Measurements from ENCODE around the gene LRFN2.
A peak's percentile ranks its signal among the peaks of the same experiment; 100 is the strongest.

The LRFN2 gene

DNA sequence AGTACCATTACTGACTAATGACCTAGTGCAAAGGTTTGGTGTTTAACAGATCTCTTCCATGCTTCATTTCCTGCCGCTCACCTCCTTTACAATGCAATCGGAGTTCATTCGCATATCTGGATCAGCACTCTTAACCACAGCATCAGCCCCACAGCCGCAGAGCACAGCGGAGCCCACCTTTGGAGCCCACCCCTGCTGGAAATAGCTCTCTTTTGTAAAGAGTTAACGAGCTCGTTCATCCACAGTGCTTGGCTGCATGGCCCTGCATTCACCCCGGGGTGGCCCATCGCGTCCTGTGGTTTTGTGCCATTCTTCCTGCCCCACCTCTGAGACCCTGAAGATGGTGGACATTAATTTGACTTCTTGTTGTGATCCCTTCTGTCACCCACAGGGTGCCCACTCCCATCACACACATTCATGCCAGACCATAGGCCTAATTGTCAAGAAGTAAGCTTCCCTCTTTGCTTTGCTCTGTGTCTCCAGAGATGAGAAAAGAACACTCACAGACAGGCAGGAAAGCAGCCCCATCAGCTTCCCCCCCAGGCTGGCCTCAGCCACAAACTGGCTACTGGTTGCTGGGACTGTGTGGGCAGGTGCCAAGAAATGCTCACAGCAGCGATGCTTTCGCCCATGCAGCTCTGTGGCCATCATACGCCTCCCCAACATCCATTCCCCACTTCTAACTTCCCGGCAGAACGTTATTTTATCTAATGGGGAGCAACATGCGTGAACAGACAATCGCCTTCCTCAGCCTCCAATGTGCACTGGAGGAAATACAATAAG is 167.0 kb downstream of the LRFN2 start:
- peak; percentile 88 for DNase-seq (ENCODE audit: low read depth, low spot score)
- peak overlapping the region; percentile 20 for H3K4me3 ChIP-seq (ENCODE audit: low read length)

- DNase-seq (ENCODE audit: low read depth, low spot score): no peak
Measured at GRCh38 chr6:40419377-40419776, 167.8 kb downstream of the LRFN2 start.

DNA sequence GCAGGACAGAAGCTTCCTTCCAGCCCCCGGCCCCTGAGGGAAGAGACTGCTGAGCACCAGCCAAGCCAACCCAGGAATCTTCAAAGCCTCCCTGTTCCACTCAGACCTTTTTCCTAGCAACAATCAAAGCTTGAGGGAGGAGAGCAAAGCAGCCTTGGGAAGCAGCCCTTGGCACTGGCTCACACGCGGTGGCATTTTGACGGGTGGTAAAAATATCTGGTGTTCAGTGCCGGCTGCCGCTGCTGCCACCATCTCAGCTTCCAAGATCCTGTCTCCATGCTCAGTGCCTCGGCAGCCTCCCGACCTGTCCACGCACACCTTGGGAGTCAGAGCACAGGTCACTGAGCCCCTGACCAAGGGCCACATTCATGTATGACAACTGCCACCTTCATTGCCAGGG is 170.1 kb downstream of the LRFN2 start:
- DNase-seq (ENCODE audit: low read depth, low spot score): no peak
- no peak overlapping the region for H3K4me3 ChIP-seq (ENCODE audit: low read length)

More at GRCh38 chr6:40419377-40419776, 167.8 kb downstream of the LRFN2 start:
- peak overlapping the region; percentile 5; the same call in 1 of the 2 replicates for H3K4me3 ChIP-seq (ENCODE audit: low read length)

GRCh38 chr6:40414617-40415016 is 172.5 kb downstream of the LRFN2 start:
- no peak overlapping the region for H3K4me3 ChIP-seq (ENCODE audit: low read length)
- DNase-seq (ENCODE audit: low read depth, low spot score): no peak

GRCh38 chr6:40413239-40413638 is 173.9 kb downstream of the LRFN2 start:
- H3K4me3 ChIP-seq (ENCODE audit: low read length): no peak overlapping the region
- DNase-seq (ENCODE audit: low read depth, low spot score): no peak

DNA sequence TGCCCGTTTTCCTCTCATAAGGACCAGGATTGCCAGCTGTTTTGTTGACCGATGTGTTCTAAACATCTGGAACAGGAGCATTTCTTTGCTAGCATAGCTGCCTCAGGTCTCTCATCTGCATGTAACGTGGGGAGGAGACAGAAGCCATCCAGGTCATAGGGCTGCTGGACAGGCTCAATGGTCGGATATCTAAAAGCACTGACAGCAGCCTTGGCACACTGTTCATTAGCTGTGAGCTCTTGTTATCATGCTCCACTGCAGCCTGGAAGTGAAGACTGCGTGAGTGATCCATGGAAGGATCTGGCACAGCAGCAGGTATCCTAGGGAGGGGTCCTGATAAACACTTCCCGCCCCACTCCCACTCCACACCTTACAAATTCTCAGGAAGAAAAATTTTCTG is 175.3 kb downstream of the LRFN2 start:
- no peak for DNase-seq (ENCODE audit: low read depth, low spot score)

DNA sequence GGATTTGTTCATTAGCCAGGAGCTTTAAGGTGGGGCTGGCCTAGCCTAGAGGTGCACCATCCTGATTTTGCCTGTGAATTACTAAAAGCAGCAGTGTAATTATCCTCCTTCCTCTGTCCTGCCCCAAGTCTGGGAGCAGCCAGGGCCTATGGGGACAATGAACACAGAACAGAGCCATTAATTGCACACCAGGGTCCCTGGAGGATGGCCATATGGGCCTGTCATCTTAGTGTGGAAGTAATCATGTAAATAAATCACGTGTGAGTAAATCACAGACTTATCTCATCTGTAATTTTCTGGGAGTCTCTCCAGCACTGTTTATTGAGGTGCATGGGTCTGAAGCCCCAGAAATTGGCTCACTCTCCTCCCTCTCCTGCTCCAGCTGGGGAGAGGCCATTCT is 176.3 kb downstream of the LRFN2 start:
- no peak for DNase-seq (ENCODE audit: low read depth, low spot score)

More for the DNA sequence above, 175.3 kb downstream of the LRFN2 start:
- no peak overlapping the region for H3K4me3 ChIP-seq (ENCODE audit: low read length)

DNA sequence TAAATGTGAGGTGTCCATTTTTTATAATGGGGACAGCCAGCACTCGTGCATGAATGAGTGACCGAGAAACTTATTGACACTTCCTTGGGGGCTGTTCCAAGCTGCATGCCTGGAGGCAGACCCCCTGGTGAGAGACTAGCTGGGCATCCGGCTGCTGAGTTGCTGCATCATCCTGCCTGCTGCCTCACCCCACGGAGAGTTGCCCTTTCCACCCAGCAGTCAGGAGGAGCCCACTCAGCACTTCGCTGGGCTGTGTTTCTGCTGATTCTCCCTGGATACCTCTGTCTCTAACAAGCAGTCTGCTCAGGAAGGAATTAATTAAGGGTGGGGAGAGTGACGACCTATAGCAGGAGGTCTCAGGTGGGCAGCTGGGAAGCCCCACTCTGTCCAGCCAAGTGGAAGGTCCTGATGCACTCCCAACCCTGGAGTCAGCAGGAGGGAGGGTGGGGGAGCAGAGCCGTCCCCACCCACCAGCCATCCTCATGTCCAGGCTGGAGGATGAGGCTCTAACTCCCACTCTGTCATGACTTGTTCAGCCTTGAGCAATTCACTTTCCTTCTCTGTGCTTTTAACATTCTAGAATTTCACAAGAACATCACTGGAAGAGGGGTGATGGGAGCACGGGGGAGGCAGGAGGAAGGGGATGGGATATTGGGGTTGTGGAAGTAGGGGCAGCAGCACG is 177.3 kb downstream of the LRFN2 start:
- H3K4me3 ChIP-seq (ENCODE audit: low read length): no peak overlapping the region
- no peak for DNase-seq (ENCODE audit: low read depth, low spot score)

More for the DNA sequence above, 176.3 kb downstream of the LRFN2 start:
- H3K4me3 ChIP-seq (ENCODE audit: low read length): no peak overlapping the region

DNA sequence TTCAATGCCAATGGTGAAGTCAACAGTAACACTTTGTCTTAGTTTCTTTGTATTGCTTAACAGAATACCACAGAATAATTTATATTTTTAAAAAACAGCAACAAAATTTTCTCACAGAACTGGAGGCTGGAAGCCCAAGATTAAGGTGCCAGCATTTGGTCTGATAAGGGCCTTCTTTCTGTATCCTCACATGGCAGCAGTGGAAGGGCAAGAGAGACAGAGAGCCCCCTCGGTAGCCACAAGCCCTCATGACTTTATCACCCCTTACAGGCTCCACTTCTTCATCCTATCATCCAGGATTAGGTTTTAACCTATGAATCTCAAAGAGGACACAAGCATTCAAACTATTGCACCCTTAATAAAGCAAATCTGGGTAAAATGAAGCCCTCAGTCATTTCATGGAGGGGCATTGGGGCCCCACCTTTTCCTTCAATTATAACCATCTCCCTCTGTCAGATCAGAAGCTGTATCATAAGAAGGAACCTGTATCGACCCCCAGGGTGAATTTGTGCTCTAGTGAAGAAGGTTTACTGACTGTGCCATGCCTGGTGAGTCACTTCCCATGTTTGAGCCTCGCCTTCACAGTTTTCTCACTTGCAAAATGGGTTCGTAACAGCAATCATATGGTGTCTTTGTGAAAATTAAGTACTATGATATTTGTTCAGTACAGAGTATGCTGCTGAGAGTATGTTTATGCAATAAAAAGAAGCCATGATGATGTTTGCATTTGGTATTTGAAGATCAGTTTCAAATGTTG is 178.2 kb downstream of the LRFN2 start:
- no peak for DNase-seq (ENCODE audit: low read depth, low spot score)
- H3K4me3 ChIP-seq (ENCODE audit: low read length): no peak overlapping the region

GRCh38 chr6:40407239-40407638 is 179.9 kb downstream of the LRFN2 start:
- DNase-seq (ENCODE audit: low read depth, low spot score): no peak
- H3K4me3 ChIP-seq (ENCODE audit: low read length): no peak overlapping the region

GRCh38 chr6:40406175-40406574 is 181.0 kb downstream of the LRFN2 start:
- H3K4me3 ChIP-seq (ENCODE audit: low read length): no peak overlapping the region

GRCh38 chr6:40400738-40401137 is 186.4 kb downstream of the LRFN2 start:
- no peak overlapping the region for H3K4me3 ChIP-seq (ENCODE audit: low read length)
- DNase-seq (ENCODE audit: low read depth, low spot score): no peak

More at GRCh38 chr6:40406175-40406574, 181.0 kb downstream of the LRFN2 start:
- no peak for DNase-seq (ENCODE audit: low read depth, low spot score)

DNA sequence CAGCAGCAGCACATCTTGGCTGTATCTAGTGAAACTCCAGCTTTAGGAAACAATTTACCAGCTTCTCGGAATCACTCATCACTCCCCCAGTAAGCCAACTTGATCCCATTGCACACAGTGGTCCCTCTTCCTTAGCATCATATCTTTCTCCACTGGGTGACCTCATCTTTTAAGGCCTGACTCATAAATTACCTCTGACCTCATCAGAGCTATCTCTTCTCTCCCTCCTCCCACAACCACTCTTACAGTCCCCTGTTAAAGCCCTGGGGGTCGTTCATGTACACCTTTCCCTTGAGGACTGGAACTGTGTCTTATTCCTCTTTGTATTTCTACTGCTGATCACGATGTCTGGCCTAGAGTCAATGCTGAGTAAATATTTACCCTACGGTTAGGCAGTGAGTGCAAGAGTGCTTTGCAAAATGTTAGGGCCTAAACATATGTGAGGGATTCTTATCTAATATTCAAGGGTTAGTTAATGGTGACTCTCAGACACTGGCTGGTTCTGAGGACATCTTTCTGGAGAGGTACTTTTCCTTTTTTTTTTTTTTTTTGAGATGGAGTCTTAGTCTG is 187.2 kb downstream of the LRFN2 start:
- no peak for DNase-seq (ENCODE audit: low read depth, low spot score)

GRCh38 chr6:40398810-40399477 is 188.2 kb downstream of the LRFN2 start:
- DNase-seq (ENCODE audit: low read depth, low spot score): no peak
- no peak overlapping the region for H3K4me3 ChIP-seq (ENCODE audit: low read length)

More for the DNA sequence above, 187.2 kb downstream of the LRFN2 start:
- H3K4me3 ChIP-seq (ENCODE audit: low read length): no peak overlapping the region

DNA sequence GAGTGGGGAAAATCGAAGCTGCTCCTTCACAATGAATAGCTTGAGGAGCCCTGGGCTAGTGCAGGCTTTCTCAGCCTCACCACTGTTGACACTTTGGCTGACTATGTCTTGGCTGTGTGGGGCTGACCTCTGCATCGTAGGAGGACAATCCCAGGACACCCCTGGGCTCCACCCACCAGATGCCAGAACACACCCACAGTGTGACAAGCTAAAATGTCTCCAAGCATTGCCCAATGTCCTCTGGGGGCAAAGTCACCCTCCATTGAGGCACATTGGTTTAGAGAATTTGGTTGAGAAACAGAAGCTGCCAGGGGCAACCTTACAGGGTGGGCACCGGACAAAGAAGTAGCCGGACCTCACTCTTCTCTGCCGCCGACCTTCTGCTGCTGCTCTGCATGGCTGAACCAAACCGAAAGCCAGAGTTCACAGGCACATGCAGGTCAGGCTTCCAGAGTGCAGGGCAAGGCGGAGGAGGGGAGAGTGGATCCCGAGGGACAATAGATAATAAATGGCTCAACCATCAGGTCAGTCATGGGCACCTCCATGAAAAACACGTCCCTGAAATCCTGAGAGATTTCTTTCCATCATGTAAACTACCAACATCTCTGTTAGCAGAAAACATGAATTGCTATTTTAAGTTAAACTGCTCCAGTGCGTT is 189.0 kb downstream of the LRFN2 start:
- no peak for DNase-seq (ENCODE audit: low read depth, low spot score)
- no peak overlapping the region for H3K4me3 ChIP-seq (ENCODE audit: low read length)

DNA sequence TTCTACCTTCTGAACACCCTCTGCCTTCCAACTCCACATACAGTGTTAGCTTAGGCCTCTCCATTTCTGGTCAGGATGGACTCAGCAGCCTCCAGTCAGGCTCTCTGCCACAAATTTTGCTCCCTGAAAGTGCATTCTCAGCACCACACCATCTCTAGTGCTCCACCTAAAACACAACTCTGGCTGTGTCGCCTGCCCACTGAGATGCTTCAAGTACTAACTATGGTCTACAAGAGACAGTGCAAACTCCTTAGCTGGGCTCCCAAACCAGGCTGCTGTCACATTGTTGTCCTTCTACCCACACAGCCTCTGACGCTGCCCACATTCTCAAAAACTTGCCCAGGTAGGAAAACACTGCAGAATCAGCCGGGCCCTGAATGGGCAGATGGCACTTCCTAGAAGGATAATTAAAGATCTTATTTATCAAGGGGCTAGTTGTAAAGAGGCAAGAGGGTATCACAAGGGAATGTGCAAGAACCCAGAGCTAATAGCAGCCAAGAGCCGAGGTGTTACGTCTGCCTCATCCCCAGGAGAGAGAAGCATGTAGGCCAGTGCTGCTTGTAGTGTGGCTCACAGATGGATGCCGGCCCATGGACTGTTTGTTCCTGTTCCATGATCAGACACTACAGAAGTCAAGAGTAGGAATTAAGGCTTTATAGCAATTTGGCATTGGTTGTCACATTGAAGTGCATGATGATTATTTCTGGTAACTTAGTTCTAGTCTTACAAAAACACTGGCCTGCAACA is 189.7 kb downstream of the LRFN2 start:
- no peak for DNase-seq (ENCODE audit: low read depth, low spot score)
- no peak overlapping the region for H3K4me3 ChIP-seq (ENCODE audit: low read length)

DNA sequence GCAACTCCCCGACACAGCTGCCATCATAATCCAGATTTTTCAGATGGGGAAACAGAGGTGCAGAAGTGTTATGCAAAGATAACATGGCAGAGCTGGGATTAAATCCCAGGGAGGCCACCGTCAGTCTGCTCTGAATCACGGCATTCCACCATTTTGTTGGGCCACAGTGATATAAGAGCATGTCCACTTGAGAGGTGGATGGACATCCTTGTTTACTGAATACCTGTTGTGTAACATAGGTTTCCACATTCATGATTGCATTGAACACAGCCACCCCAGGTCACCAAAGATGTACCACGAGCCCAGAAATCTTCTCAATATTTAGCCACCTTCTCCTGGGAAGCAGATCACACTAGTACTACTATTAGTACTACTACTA is 191.5 kb downstream of the LRFN2 start:
- no peak overlapping the region for H3K4me3 ChIP-seq (ENCODE audit: low read length)
- no peak for DNase-seq (ENCODE audit: low read depth, low spot score)

All from Jurkat, Clone E6-1 (cell line).